ENCODE results near the gene SLX4IP. TPM values are rescaled to one million over a fixed set of nuclear protein-coding genes. Genes with fewer than 3 reads are reported as not detected.
"Not testable (repeated sequence)": the region's sequence is repeated elsewhere in the genome, so short reads cannot be mapped to it uniquely, and the experiment has no call there.

The SLX4IP gene
- total RNA-seq, 1 experiment from 2014 or later, result 5.7 TPM

GRCh38 chr20:10603971-10604864 is 169.1 kb downstream of the SLX4IP start:
- peak; percentile 91 for DNase-seq (ENCODE audit: low spot score)

- DNase-seq (ENCODE audit: low spot score), result no peak
Measured at GRCh38 chr20:10604865-10605440, 169.8 kb downstream of the SLX4IP start.

GRCh38 chr20:10605547-10606195 is 170.6 kb downstream of the SLX4IP start:
- DNase-seq (ENCODE audit: low spot score), result no peak

GRCh38 chr20:10609276-10609675 is 174.2 kb downstream of the SLX4IP start:
- no peak for DNase-seq (ENCODE audit: low spot score)

- DNase-seq (ENCODE audit: low spot score), result no peak
Measured at GRCh38 chr20:10609770-10610169, 174.7 kb downstream of the SLX4IP start.

GRCh38 chr20:10610251-10610650 is 175.1 kb downstream of the SLX4IP start:
- no peak for DNase-seq (ENCODE audit: low spot score)

- peak; percentile 46 for DNase-seq (ENCODE audit: low spot score)
Measured at GRCh38 chr20:10611357-10611756, 176.3 kb downstream of the SLX4IP start.

- not testable (repeated sequence) for DNase-seq (ENCODE audit: low spot score)
Measured at GRCh38 chr20:10613426-10613825, 178.3 kb downstream of the SLX4IP start.

- DNase-seq (ENCODE audit: low spot score), result no peak
Measured at GRCh38 chr20:10613911-10614310, 178.8 kb downstream of the SLX4IP start.

- no peak for DNase-seq (ENCODE audit: low spot score)
Measured at GRCh38 chr20:10616212-10616611, 181.1 kb downstream of the SLX4IP start.

- DNase-seq (ENCODE audit: low spot score), result not testable (repeated sequence)
Measured at GRCh38 chr20:10617549-10618133, 182.5 kb downstream of the SLX4IP start.

GRCh38 chr20:10618611-10619245 is 183.6 kb downstream of the SLX4IP start:
- DNase-seq (ENCODE audit: low spot score), result peak; percentile 47

GRCh38 chr20:10619427-10619826 is 184.3 kb downstream of the SLX4IP start:
- peak; percentile 97 for DNase-seq (ENCODE audit: low spot score)

GRCh38 chr20:10621149-10621548 is 186.0 kb downstream of the SLX4IP start:
- DNase-seq (ENCODE audit: low spot score), result no peak

GRCh38 chr20:10622657-10623418 is 187.7 kb downstream of the SLX4IP start:
- peak; percentile 68 for DNase-seq (ENCODE audit: low spot score)

GRCh38 chr20:10625641-10626040 is 190.5 kb downstream of the SLX4IP start:
- no peak for DNase-seq (ENCODE audit: low spot score)

GRCh38 chr20:10626896-10627295 is 191.8 kb downstream of the SLX4IP start:
- DNase-seq (ENCODE audit: low spot score), result no peak

- DNase-seq (ENCODE audit: low spot score), result no peak
Measured at GRCh38 chr20:10629946-10630650, 195.0 kb downstream of the SLX4IP start.

GRCh38 chr20:10631126-10631525 is 196.0 kb downstream of the SLX4IP start:
- no peak for DNase-seq (ENCODE audit: low spot score)

Measured in A172 (cell line).